Measurements from ENCODE around the gene RINL. TPM values are rescaled to one million over a fixed set of nuclear protein-coding genes. Genes with fewer than 3 reads are reported as not detected.
A peak's percentile ranks its signal among the peaks of the same experiment; 100 is the strongest.
"Not testable (repeated sequence)": the region's sequence is repeated elsewhere in the genome, so short reads cannot be mapped to it uniquely, and the experiment has no call there.

The RINL gene
- total RNA-seq, 2 donors from 2014 or later, result 122 to 151 TPM

DNA sequence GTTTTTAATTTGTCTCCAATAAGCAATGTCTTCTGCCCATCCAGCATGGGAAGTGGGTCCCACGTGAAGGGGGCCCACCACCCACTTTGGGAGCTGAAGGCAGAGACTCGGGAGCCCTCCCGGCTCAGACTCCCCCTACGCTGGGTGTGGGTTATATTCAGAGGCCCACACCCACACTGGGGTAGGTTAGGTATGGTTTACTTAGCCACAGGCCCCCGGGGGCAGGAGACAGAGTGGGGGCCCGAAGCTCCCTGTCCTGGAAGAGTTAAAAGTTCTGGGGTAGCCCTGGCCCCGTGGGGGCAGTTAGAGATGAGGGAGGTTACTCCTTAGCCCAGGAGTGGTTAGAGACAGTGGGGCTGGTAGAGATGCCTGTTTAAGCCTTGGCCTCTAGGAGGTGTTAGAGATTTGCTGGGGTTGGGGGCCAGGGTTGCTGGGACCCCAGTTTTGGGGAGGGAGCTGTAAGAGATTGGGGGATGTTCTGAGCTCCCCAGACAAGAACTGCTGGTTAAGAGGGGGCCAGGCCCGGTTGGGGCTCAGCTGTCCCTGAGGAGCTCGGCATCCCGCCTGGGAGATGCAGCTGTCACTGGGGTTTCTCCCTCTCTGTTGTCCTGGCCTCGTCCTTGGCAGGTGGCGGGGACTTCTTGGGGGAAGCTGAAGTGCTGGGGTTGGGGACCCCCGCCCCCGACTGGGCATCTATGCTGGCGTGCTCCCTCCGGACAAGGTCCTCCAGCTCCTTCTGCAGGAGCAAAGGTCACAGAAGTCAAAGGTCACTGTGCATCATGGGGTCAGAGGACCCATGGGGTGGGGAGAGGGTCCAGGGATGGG, 712 bp upstream of the RINL start:
- no peaks in the 10 kb centered on the region for H3K27me3 Mint-ChIP-seq (ENCODE audit: low read depth)
- H3K4me1 Mint-ChIP-seq (ENCODE audit: low read depth), result peaks cover 35% of the 10 kb centered on the region
- no peaks in the 10 kb centered on the region for H3K9me3 Mint-ChIP-seq
- ATAC-seq (replicated peaks in 1 of 2) (peak; percentile 42 to 44), DNase-seq (peak in 1 of 2 donors; percentile 25)
- peak overlapping the region; percentile 81 for H3K27ac Mint-ChIP-seq
- peak overlapping the region; percentile 95 to 97 for H3K4me3 Mint-ChIP-seq
- H3K36me3 Mint-ChIP-seq (ENCODE audit: insufficient read depth in 2 of 2), result peaks cover 0 to 4% of the 10 kb centered on the region in 2 donors

DNA sequence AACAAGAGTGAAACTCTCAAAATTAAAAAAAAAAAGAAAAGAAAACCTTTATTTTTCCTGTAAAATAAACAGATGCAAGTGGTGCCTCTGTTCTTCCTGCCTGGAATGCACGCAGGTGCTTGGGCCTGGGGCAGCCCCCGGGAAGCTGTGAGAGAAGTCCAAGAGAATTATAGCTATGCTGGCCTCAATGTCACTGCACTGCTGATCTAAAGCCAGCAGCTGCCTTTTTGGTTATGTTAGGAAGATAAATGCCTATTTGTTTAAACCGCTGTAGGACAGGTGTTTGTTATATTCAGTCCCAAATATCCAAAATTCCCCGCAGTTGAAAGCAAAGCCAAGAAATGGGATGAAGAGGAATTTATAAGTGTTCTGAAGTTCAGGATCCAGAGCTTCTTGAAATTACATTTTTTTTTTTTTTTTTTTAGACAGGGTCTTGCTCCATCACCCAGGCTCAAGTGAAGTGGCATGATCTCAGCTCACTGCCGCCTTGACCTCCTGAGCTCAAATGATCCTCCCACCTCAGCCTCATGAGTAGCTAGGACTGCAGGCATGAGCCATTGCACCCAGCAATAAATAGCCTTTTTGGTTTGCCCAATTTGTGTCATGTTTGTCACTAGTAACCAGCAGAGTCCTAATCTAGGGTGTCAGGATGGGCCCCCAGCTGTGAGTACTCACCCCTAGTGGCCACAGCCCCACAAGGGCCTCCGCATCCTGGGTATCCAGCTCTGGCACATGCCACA, 2.2 kb downstream of the RINL start:
- ATAC-seq (replicated peaks in 1 of 2) (no peak), DNase-seq (no peak)
- H3K9me3 Mint-ChIP-seq, result no peaks in the 10 kb centered on the region
- peak overlapping the region; percentile 85 for H3K27ac Mint-ChIP-seq
- peak overlapping the region in 1 of 2 donors; percentile 38 for H3K4me3 Mint-ChIP-seq
- H3K36me3 Mint-ChIP-seq (ENCODE audit: insufficient read depth in 2 of 2), result peaks cover 0 to 8% of the 10 kb centered on the region in 2 donors
- H3K27me3 Mint-ChIP-seq (ENCODE audit: low read depth), result no peaks in the 10 kb centered on the region
- peaks cover 39% of the 10 kb centered on the region for H3K4me1 Mint-ChIP-seq (ENCODE audit: low read depth)

DNA sequence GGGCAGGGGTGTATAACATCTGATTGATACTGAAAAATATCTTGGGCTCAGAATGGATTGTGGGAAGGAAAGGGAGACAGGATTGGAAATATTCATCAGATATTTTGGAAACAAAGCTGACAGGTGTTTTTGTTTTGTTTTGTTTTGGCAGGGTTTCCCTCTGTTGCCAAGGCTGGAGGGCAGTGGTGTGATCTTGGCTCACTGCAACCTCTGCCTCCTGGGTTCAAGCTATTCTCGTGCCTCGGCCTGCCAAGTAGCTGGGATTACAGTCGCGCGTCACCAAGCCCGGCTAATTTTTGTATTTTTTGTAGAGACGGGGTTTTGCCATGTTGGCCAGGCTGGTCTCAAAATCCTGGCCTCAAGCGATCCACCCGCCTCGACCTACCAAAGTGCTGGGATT, 4.7 kb downstream of the RINL start:
- not testable (repeated sequence) for H3K27ac Mint-ChIP-seq; H3K27me3 Mint-ChIP-seq (ENCODE audit: low read depth); DNase-seq; H3K36me3 Mint-ChIP-seq (ENCODE audit: insufficient read depth in 2 of 2); ATAC-seq (replicated peaks in 1 of 2); H3K4me3 Mint-ChIP-seq; H3K9me3 Mint-ChIP-seq
- peaks cover 56% of the 10 kb centered on the region for H3K4me1 Mint-ChIP-seq (ENCODE audit: low read depth)

DNA sequence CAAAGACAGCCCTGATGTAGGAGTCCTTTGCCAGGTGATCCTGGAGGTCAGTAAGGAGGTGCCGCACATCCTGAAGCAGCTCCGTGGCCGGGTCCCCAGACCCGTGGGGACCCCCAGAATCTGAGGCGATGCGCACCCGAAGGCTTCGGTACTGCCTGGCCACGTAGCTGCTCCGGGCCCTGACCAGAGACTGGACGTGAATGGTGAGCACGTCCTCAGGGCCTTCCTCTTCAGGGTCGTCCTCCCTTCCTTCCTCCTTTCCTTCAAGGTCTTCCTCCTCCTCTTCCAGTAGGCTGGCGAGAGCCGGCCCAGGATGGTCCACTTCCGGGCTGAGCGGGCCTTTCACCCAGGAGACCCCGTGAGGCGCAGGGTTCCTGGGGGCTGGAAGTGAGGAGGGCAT, 7.5 kb downstream of the RINL start:
- H3K36me3 Mint-ChIP-seq (ENCODE audit: insufficient read depth in 2 of 2), result peaks cover 0 to 8% of the 10 kb centered on the region in 2 donors
- H3K4me1 Mint-ChIP-seq (ENCODE audit: low read depth), result peaks cover 46% of the 10 kb centered on the region
- H3K9me3 Mint-ChIP-seq, result no peaks in the 10 kb centered on the region
- ATAC-seq (replicated peaks in 1 of 2) (no peak), DNase-seq (no peak)
- H3K27me3 Mint-ChIP-seq (ENCODE audit: low read depth), result no peaks in the 10 kb centered on the region
- H3K4me3 Mint-ChIP-seq, result peak overlapping the region; percentile 60 to 87
- no peak overlapping the region for H3K27ac Mint-ChIP-seq

DNA sequence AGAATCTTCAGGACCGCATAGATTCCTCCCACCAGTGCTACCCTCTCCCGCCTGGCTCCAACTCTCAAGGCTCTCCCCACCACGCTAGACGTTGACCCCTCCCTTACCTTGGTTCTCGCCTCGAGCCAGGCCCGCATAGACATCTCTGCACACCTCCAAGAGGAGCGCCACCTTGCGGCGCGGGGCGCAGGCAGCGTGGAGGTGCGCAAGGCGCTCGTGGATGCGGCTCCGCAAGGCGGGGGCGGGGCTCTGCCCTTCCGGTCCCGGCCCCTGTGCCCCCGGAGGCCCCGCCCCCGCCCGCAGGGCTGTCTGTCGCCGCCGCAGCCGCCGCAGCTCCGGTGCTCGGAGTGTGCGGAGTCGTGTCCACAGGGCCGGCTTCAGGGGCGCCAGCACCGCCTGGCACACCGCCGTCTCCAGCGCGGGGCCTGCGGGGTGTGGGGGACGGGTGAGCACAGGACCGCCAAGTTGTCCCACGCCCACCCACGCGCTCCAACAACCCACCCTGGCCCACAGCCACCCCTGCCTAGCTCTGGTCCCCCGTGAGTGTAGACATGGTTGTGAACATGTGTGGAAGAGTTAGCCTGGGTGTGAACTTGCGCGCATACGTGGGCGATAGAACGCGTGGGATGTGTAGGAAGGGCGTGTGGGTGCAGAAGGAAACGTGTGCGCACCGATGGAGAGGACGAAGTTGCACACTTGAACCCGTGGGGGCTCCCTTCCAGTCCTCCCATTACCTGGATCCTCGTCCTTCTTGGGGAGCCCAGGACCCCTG, 8.1 kb downstream of the RINL start:
- Mint-ChIP-seq H3K27ac (no peak overlapping the region), H3K4me1 (ENCODE audit: low read depth) (peaks cover 50% of the 10 kb centered on the region), H3K36me3 (ENCODE audit: insufficient read depth in 2 of 2) (peaks cover 0 to 10% of the 10 kb centered on the region in 2 donors), H3K4me3 (peak overlapping the region; percentile 87 to 93), H3K27me3 (ENCODE audit: low read depth) (no peaks in the 10 kb centered on the region), H3K9me3 (no peaks in the 10 kb centered on the region)
- DNase-seq, result peak; percentile 95
- peak; percentile 91 to 92 for ATAC-seq (replicated peaks in 1 of 2)

DNA sequence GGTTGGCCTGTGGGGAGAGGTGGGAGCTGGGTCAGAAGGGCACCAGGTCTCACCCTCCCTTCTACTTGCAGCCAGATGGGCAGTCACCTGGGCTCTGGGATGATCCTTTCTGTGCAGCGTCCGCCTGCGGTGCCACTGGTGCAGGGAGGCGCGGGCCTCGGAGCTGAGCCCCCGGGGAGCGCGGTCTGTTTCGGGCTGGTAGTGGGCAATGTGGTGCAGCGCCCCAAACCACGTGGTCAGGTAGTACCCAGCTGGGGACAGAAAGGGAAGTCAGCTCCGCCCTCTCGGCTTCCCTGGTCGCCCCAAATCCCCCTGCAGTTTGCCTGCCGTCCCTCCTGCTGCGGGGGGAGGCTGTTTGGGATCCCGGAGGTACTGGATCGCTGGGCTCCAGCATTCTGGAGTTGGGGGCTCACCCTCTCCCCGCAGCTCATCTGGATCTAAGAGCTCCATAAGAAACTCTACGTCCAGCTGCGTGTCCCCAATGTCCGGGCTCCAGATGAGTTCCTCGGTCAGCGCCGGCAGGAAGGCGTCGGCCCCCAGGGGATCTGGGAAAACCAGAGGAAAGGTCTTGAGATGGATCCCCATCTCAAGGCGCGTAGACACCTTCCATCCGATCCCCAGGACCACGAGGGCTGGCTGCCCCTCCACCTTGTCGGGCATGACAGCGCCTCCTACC, 8.8 kb downstream of the RINL start:
- H3K27ac Mint-ChIP-seq, result peak overlapping the region; percentile 40
- DNase-seq (peak; percentile 45 to 53), ATAC-seq (replicated peaks in 1 of 2) (peak; percentile 20 to 23)
- peak overlapping the region; percentile 87 to 93 for H3K4me3 Mint-ChIP-seq
- peaks cover 0 to under 1% of the 10 kb centered on the region in 2 donors for H3K9me3 Mint-ChIP-seq
- no peaks in the 10 kb centered on the region for H3K27me3 Mint-ChIP-seq (ENCODE audit: low read depth)
- H3K4me1 Mint-ChIP-seq (ENCODE audit: low read depth), result peaks cover 58% of the 10 kb centered on the region
- H3K36me3 Mint-ChIP-seq (ENCODE audit: insufficient read depth in 2 of 2), result peaks cover 3 to 11% of the 10 kb centered on the region in 2 donors

DNA sequence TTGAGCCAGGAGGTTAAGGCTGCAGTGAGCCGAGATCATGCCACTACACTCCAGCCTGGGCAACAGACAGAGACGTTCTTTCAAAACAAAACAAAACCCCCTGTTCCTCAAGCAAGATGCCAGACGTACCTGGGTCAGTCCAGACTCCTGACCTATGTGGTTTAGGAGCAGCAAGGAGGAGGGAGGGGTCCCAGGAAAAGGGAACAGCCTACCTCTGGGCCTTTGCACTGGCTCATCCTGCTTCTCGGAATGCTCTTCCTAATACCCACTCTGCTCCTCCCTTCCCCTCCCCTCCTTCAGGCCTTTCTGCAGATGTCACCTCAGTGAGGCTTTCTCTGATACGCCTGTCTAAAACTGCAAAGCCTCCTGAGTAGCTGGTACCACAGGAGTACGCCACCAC, 9.5 kb downstream of the RINL start:
- Mint-ChIP-seq H3K27ac (no peak overlapping the region), H3K4me1 (ENCODE audit: low read depth) (peaks cover 59% of the 10 kb centered on the region), H3K27me3 (ENCODE audit: low read depth) (no peaks in the 10 kb centered on the region), H3K4me3 (peak overlapping the region; percentile 87 to 93), H3K36me3 (ENCODE audit: insufficient read depth in 2 of 2) (peaks cover 3 to 11% of the 10 kb centered on the region in 2 donors), H3K9me3 (peaks cover 0 to 2% of the 10 kb centered on the region in 2 donors)
- ATAC-seq (replicated peaks in 1 of 2), result no peak
- DNase-seq, result no peak

DNA sequence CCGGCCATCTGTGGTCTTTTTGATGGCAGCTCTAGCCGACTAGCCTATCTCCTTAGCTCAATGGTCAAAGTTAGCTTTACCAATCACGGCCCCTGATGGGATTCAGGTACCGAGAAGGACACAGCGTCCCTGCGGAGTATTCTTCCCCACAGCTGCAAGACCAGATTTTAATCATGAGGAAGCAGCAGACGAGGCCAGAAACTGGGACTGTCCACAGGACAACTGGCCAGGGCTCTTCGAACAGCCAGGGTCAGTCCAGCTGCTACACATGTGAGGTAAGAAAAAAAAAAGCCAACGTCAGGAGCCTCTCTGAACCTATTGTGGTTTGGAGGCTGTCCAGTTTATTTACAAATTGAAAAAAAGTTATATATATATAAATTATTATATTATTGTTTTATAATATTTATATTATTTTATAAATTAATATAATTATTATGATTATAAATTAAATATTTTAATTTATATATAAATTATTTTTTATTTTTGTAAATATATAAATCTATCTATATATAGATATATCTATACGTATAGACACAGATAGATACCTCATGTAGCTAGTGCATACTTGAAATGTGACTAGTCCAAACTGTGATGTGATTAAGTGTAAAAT, 10.8 kb downstream of the RINL start:
- H3K36me3 Mint-ChIP-seq (ENCODE audit: insufficient read depth in 2 of 2), result peaks cover 3 to 8% of the 10 kb centered on the region in 2 donors
- no peak overlapping the region for H3K4me3 Mint-ChIP-seq
- DNase-seq (no peak), ATAC-seq (replicated peaks in 1 of 2) (no peak)
- no peak overlapping the region for H3K27ac Mint-ChIP-seq
- peaks cover 59% of the 10 kb centered on the region for H3K4me1 Mint-ChIP-seq (ENCODE audit: low read depth)
- no peaks in the 10 kb centered on the region for H3K27me3 Mint-ChIP-seq (ENCODE audit: low read depth)
- H3K9me3 Mint-ChIP-seq, result peaks cover 0 to 2% of the 10 kb centered on the region in 2 donors

DNA sequence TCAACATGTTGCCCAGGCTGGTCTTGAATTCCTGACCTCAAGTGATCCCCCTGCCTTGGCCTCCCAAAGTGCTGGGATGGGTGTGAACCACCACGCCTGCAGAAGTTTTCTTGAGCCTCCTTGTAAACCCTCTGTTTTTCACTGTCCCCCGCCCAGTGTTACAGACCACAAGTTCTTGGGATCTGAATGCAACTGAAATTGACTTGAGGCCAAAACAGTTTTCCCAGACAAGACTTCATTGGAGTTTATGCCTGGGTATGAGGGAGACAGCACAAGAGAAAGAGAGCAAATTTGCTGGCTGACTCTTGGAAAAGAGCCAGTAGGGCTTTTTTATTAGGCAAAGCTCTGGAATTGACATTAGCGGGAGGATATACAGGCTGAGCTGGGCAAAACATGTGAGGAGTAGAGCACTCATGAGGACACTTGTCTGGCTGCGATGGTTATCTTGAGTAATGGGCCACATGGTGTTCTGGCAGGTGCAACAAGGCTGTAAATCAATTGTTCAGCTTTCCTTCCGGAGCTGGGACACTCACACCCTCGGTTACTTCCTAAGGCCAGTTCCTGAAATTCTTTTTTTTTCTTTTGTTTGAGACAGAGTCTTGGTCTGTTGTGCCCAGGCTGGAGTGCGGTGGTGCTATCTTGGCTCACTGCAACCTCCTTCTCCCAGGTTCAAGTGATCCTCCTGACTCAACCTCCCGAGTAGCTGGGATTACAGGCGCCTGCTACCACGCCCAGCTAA, 15.6 kb downstream of the RINL start:
- no peaks in the 10 kb centered on the region for H3K27me3 Mint-ChIP-seq (ENCODE audit: low read depth)

DNA sequence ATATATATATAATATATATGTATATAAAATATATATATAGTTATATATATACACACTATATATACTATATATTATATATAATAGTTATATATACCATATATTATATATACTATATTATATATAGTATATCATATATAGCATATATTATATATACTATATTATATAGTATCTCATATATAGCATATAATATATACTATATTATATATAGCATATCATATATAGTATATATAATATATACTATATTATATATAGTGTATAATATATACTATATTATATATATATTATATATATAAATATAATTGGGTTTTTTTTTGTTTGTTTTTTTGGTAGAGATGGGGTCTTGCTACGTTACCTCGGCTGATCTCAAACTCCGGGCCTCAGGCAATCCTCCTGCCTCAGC, 16.7 kb downstream of the RINL start:
- Mint-ChIP-seq H3K27me3 (ENCODE audit: low read depth) (no peaks in the 10 kb centered on the region), H3K27ac (no peak overlapping the region), H3K9me3 (peaks cover 0 to 2% of the 10 kb centered on the region in 2 donors), H3K36me3 (ENCODE audit: insufficient read depth in 2 of 2) (peaks cover 3 to 8% of the 10 kb centered on the region in 2 donors), H3K4me3 (no peak overlapping the region), H3K4me1 (ENCODE audit: low read depth) (peaks cover 45% of the 10 kb centered on the region)
- DNase-seq (no peak), ATAC-seq (replicated peaks in 1 of 2) (no peak)

More for the DNA sequence above, 15.6 kb downstream of the RINL start:
- Mint-ChIP-seq H3K36me3 (ENCODE audit: insufficient read depth in 2 of 2) (peaks cover 3 to 6% of the 10 kb centered on the region in 2 donors), H3K4me1 (ENCODE audit: low read depth) (peaks cover 40% of the 10 kb centered on the region), H3K9me3 (peaks cover 0 to 2% of the 10 kb centered on the region in 2 donors), H3K4me3 (no peak overlapping the region), H3K27ac (no peak overlapping the region)
- no peak for ATAC-seq (replicated peaks in 1 of 2)
- no peak for DNase-seq

DNA sequence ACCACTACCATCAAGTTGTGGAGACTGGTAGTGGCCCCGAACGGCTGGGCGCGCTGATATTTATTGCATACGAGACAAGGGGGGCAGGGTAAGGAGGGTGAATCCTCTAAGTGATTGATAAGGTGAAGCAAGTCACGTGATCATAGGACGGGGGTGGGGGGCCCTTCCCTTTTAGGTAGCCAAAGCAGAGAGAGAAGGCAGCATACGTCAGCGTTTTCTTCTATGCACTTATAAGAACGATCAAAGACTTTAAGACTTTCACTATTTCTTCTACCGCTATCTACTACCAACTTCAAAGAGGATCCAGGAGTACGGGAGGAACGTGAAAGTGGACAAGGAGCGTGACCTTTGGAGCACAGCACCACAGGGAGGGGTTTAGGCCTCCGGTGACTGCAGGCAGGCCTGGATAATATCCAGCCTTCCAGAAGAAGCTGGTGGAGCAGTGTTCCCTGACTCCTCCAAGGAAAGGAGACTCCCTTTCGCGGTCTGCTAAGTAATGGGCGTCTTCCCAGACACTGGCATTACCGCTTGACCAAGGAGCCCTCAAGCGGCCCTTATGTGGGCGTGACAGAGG, 18.4 kb downstream of the RINL start:
- not testable (repeated sequence) for H3K27ac Mint-ChIP-seq; H3K4me3 Mint-ChIP-seq; H3K9me3 Mint-ChIP-seq; ATAC-seq (replicated peaks in 1 of 2); H3K27me3 Mint-ChIP-seq (ENCODE audit: low read depth); DNase-seq; H3K36me3 Mint-ChIP-seq (ENCODE audit: insufficient read depth in 2 of 2)
- peaks cover 28% of the 10 kb centered on the region for H3K4me1 Mint-ChIP-seq (ENCODE audit: low read depth)

Measured in activated T-cell treated with anti-CD3 and anti-CD28 coated beads, Interleukin-2, amount 50 U/mL, for 72 hours (primary cell).